Activated CD4-positive, CD25-positive, alpha-beta regulatory T cell treated with anti-CD3 and anti-CD28 coated beads, Interleukin-2, amount 50 U/mL, for 24 hours (primary cell): Measurements from ENCODE around the gene C22orf31.
"Not testable (repeated sequence)": the region's sequence is repeated elsewhere in the genome, so short reads cannot be mapped to it uniquely, and the experiment has no call there.

Source experiments
- ATAC-seq, 2 donors: fragments of 150-1000 bp; cut with Tn5 transposase; one replicate each; pipeline ENCODE4 v1.10.0; 2021; ENCODE audit warnings: mild to moderate bottlenecking in 1 of 2, moderate library complexity in 1 of 2

The C22orf31 gene

GRCh38 chr22:29061773-29062172 lies at the start of gene C22orf31:
Gene C22orf31 (minus strand): TSS chr22:29061831. CDS start chr22:29061792, 39 bp downstream.
- no peak for ATAC-seq

- ATAC-seq: no peak
These were observed 49.3 kb upstream of the C22orf31 start for GRCh38 chr22:29110946-29111345.

GRCh38 chr22:29109822-29110221 lies 48.2 kb upstream of the C22orf31 start:
- ATAC-seq: no peak

- ATAC-seq: no peak
These were observed 46.5 kb upstream of the C22orf31 start for GRCh38 chr22:29108137-29108536.

- no peak for ATAC-seq
These were observed 45.2 kb upstream of the C22orf31 start for GRCh38 chr22:29106839-29107238.

GRCh38 chr22:29105468-29105867 lies 43.8 kb upstream of the C22orf31 start:
- no peak for ATAC-seq

- ATAC-seq: no peak
These were observed 41.5 kb upstream of the C22orf31 start for GRCh38 chr22:29103121-29103520.

- ATAC-seq: no peak
These were observed 40.7 kb upstream of the C22orf31 start for GRCh38 chr22:29102300-29102699.

GRCh38 chr22:29098296-29098695 lies 36.7 kb upstream of the C22orf31 start:
- no peak for ATAC-seq

- no peak for ATAC-seq
These were observed 35.4 kb upstream of the C22orf31 start for GRCh38 chr22:29096736-29097669.

GRCh38 chr22:29095459-29095858 lies 33.8 kb upstream of the C22orf31 start:
- no peak for ATAC-seq

GRCh38 chr22:29093501-29094300 lies 32.1 kb upstream of the C22orf31 start:
- ATAC-seq: no peak

GRCh38 chr22:29093030-29093429 lies 31.4 kb upstream of the C22orf31 start:
- no peak for ATAC-seq

GRCh38 chr22:29092243-29092642 lies 30.6 kb upstream of the C22orf31 start:
- no peak for ATAC-seq

- ATAC-seq: no peak
These were observed 28.4 kb upstream of the C22orf31 start for GRCh38 chr22:29090039-29090438.

- no peak for ATAC-seq
These were observed 27.9 kb upstream of the C22orf31 start for GRCh38 chr22:29089507-29089906.

- ATAC-seq: no peak
These were observed 27.2 kb upstream of the C22orf31 start for GRCh38 chr22:29088809-29089208.

GRCh38 chr22:29087012-29087411 lies 25.4 kb upstream of the C22orf31 start:
- ATAC-seq: no peak

GRCh38 chr22:29083933-29084591 lies 22.4 kb upstream of the C22orf31 start:
- ATAC-seq: no peak

GRCh38 chr22:29083576-29083932 lies 21.9 kb upstream of the C22orf31 start:
- ATAC-seq: not testable (repeated sequence)

GRCh38 chr22:29082826-29083545 lies 21.4 kb upstream of the C22orf31 start:
- ATAC-seq: no peak

- no peak for ATAC-seq
These were observed 20.0 kb upstream of the C22orf31 start for GRCh38 chr22:29081517-29082236.
